GM18505 (cell line): ENCODE data around the gene MINAR2.

ENCODE experiments used
- ATAC-seq: cut with Tn5 transposase; IDR thresholded peaks from one replicate; pipeline ENCODE4 v1.9.1; 2021; ENCODE audit not compliant: unreplicated experiment
- POLR2A ChIP-seq: IDR thresholded peaks from 4 replicates; pipeline ENCODE4 v1.6.1; 2011; ENCODE audit warnings: borderline replicate concordance; ENCODE audit not compliant: insufficient read depth, insufficient read length; ENCODE audit errors: extremely low read depth

MINAR2 gene

DNA sequence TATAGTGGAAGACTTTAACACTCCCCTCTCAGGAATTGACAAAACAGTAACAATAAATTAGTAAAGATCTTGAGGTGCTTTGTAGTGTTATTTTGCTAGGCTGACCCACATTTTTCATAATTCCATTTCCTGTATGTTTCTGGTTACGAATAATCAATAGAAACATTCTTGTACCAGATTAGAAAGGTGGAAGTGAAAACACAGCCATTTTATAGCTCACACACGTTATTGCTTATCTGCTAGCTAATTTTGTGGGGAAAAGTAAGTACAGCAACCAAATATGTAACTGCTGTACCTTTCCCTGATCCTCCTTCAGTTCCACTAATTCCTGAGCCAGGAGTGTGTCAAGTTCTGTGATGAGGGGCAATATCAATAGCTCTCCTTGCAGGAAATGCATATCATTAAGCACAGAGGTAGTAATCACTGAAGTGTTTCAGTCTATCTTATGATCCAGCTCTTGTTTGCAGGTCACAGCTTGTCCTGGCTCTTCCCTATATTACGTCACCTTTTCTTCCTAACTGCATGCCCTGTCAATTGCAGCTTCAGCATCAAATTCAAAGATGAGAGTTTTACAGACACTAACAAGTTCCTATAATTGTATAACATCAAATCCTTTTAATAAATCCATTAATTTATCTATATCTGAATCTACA is 59.4 kb downstream of the MINAR2 start:
- no peak for TF ChIP-seq POLR2A
- ATAC-seq, result no peak
